H1 (cell line): ENCODE data around the gene LSG1. TPM values are rescaled to one million over a fixed set of nuclear protein-coding genes. Genes with fewer than 3 reads are reported as not detected.

Experiments
- BACH1 ChIP-seq: IDR thresholded peaks from 2 replicates; pipeline ENCODE4 v1.6.1; 2012; ENCODE audit warnings: low read length, improper control_type of control experiment
- CBX8 ChIP-seq: fragments of 300-800, 300-1000 bp; sonication (generic); IDR thresholded peaks from 2 replicates; pipeline ENCODE4 v1.7.1; 2016; ENCODE audit warnings: low read depth, low read length, borderline replicate concordance
- CHD1 ChIP-seq: IDR thresholded peaks from 2 replicates; pipeline ENCODE4 v1.6.1; 2012; ENCODE audit warnings: low read depth, low read length, improper control_type of control experiment
- CHD2 ChIP-seq: IDR thresholded peaks from 2 replicates; pipeline ENCODE4 v1.6.1; 2012; ENCODE audit warnings: low read length, improper control_type of control experiment
- CREB1 ChIP-seq: IDR thresholded peaks from 2 replicates; pipeline ENCODE4 v1.6.1; 2012; ENCODE audit warnings: inconsistent platforms
- EP300 ChIP-seq, 2 experiments: IDR thresholded peaks; 1 replicate in 1 of 2; 2 replicates in 1 of 2; pipeline ENCODE4 v1.6.1; 2011 to 2012; ENCODE audit warnings: low read depth in 2 of 2, low read length in 2 of 2, mild to moderate bottlenecking in 2 of 2, borderline replicate concordance in 1 of 2, inconsistent platforms in 1 of 2, moderate library complexity in 1 of 2
- GTF2F1 ChIP-seq: IDR thresholded peaks from 2 replicates; pipeline ENCODE4 v1.6.1; 2012; ENCODE audit warnings: low read depth, low read length, improper control_type of control experiment, borderline replicate concordance
- JUND ChIP-seq: IDR thresholded peaks from 2 replicates; pipeline ENCODE4 v1.6.1; 2011; ENCODE audit warnings: mild to moderate bottlenecking, improper control_type of control experiment, low read length
- NRF1 ChIP-seq: IDR thresholded peaks from 2 replicates; pipeline ENCODE4 v1.6.1; 2011; ENCODE audit warnings: mild to moderate bottlenecking, low read depth, low read length, improper control_type of control experiment
- RAD21 ChIP-seq, 2 experiments: IDR thresholded peaks in 1 of 2; conservative IDR thresholded peaks in 1 of 2; 2 replicates each; pipeline ENCODE4 v1.6.1; 2011; ENCODE audit warnings: low read depth in 2 of 2, low read length in 2 of 2, improper control_type of control experiment in 1 of 2, inconsistent platforms in 1 of 2, mild to moderate bottlenecking in 1 of 2, moderate library complexity in 1 of 2
- RFX5 ChIP-seq: IDR thresholded peaks from 2 replicates; pipeline ENCODE4 v1.6.1; 2011; ENCODE audit warnings: low read depth, low read length, improper control_type of control experiment, borderline replicate concordance
- RXRA ChIP-seq: IDR thresholded peaks from 2 replicates; pipeline ENCODE4 v1.6.1; 2011; ENCODE audit warnings: low read depth, mild to moderate bottlenecking, low read length, moderate library complexity; ENCODE audit not compliant: insufficient read depth
- SAP30 ChIP-seq: fragments of 300-600 bp; sonication (generic); IDR thresholded peaks from 2 replicates; pipeline ENCODE4 v1.7.1; 2012; ENCODE audit warnings: low read length, moderate library complexity, mild to moderate bottlenecking, inconsistent platforms; ENCODE audit not compliant: insufficient read depth, insufficient replicate concordance
- SIX5 ChIP-seq: IDR thresholded peaks from 2 replicates; pipeline ENCODE4 v1.6.1; 2011; ENCODE audit warnings: mild to moderate bottlenecking, low read depth, low read length
- SP1 ChIP-seq: IDR thresholded peaks from 2 replicates; pipeline ENCODE4 v1.6.1; 2011; ENCODE audit warnings: low read depth, low read length
- SP4 ChIP-seq: IDR thresholded peaks from 2 replicates; pipeline ENCODE4 v1.6.1; 2012; ENCODE audit warnings: low read length, inconsistent platforms
- SRF ChIP-seq: IDR thresholded peaks from 2 replicates; pipeline ENCODE4 v1.6.1; 2011; ENCODE audit warnings: mild to moderate bottlenecking, low read depth, low read length, moderate library complexity
- TBP ChIP-seq: IDR thresholded peaks from 2 replicates; pipeline ENCODE4 v1.6.1; 2011; ENCODE audit warnings: low read depth, low read length, improper control_type of control experiment
- TCF12 ChIP-seq: IDR thresholded peaks from 2 replicates; pipeline ENCODE4 v1.6.1; 2011; ENCODE audit warnings: low read depth, mild to moderate bottlenecking, low read length
- TEAD4 ChIP-seq: IDR thresholded peaks from 2 replicates; pipeline ENCODE4 v1.6.1; 2012; ENCODE audit warnings: low read depth, low read length, inconsistent platforms, mixed read lengths
- polyA plus RNA-seq, 7 experiments: library from polyadenylated mRNA; depleted of rRNA in 3 of 7; stranded (reverse) in 5 of 7; unstranded in 2 of 7; fragments of >200 nt in 5 of 7; fragments of 200-250 nt in 2 of 7; gene quantifications; 1 replicate in 5 of 7; 2 replicates in 1 of 7; 4 replicates in 1 of 7; pipeline versions ENCODE4 v1.2.1 to v1.2.3, GENCODE V29; 2011 to 2013; ENCODE audit warnings: missing spikeins in 2 of 7, mixed read lengths in 2 of 7
- total RNA-seq: library from RNA; stranded (reverse); fragmentation: NEBNext Ultra II Directional; extraction: Animal tissue kit (Norgen Biotek cat#: 25700); gene quantifications from 2 replicates; pipeline ENCODE4 v1.2.1, GENCODE V29; 2021
- TF ChIP-seq, protein P1 (sequence below): IDR thresholded peaks from 2 replicates; pipeline ENCODE4 v1.6.1; 2011; ENCODE audit warnings: low read length, improper control_type of control experiment
- TF ChIP-seq, protein P2 (sequence below): IDR thresholded peaks from 2 replicates; pipeline ENCODE4 v1.6.1; 2012; ENCODE audit warnings: inconsistent platforms
- TF ChIP-seq, protein P3 (sequence below): IDR thresholded peaks from 2 replicates; pipeline ENCODE4 v1.6.1; 2012; ENCODE audit warnings: inconsistent platforms

The LSG1 gene
- total and polyA plus RNA-seq, 2 of the 8 experiments (the other 6 are each of a cell fraction or from before 2014, with no cell fraction given): 23.7 to 47.6 TPM

DNA sequence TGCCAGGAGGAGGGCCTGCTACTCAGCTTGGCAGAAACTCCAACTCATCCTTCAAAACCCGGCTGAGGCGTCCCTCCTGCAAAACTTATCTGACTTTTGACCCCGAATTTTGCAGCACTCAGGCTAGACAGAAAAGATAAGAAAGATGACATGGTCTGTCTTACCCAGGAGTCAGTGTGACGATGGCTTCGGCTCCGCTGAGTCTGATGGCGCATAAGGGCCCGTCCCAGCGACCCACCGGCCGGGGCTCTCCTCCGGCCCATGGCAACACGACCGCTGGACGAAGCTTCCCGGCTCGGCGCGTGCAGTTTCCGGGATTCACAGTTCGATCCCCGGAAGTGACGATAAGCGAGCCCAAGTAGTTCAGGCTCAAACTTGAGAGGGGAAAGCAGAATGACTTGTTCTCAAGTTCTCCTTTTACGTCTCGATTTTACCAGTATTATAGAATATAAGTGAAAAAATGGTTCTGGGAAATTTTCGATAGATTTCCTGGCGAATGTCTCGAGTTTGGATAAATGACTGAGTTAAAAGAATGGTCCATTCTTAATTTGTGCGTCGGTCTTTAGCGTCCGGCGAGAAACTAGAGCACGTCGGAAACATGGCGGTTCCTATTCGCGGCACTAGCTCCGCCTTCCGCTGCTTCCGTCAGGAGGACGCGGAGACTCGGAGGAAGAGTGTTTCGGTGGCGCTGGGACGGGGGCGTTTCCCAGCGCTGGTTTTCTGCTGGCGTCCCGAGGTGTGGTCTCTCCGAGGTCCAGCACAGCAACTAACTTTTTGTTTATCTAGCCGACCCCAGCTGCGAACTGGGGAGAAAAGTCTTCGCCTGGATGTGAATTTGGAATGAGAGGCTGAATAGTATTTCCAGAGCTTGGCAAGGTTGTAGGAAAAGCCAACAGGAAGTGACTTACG lies at the start of gene LSG1 (continued):
- TF ChIP-seq EP300 (IDR thresholded peaks at IDR 0.05; ENCODE audit: borderline replicate concordance in 1 of 2, low read depth in 2 of 2, low read length in 2 of 2) (peak in 1 of 2 experiments; percentile 95; a peak in 2 of 3 replicates), SP1 (peak; percentile 90), RAD21 (IDR thresholded peaks at IDR 0.05 in 1 of 2, conservative IDR thresholded peaks at IDR 0.05 in 1 of 2; ENCODE audit: low read depth in 2 of 2, low read length in 2 of 2) (no peak), SIX5 (peak; percentile 63), SP4 (peak; percentile 93), TEAD4 (no peak), GTF2F1 (no peak), CREB1 (peak; percentile 91), JUND (peak; percentile 92), SAP30 (peak; percentile 95), CBX8 (no peak), BACH1 (no peak), SRF (no peak), NRF1 (no peak), TBP (peak; percentile 47; the same call in 1 of the 2 replicates), RFX5 (no peak), TCF12 (no peak), CHD1 (peak; percentile 89), CHD2 (peak; percentile 61), RXRA (no peak)
- TF ChIP-seq, protein P1, sequence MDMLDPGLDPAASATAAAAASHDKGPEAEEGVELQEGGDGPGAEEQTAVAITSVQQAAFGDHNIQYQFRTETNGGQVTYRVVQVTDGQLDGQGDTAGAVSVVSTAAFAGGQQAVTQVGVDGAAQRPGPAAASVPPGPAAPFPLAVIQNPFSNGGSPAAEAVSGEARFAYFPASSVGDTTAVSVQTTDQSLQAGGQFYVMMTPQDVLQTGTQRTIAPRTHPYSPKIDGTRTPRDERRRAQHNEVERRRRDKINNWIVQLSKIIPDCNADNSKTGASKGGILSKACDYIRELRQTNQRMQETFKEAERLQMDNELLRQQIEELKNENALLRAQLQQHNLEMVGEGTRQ: no peak
- TF ChIP-seq, protein P2, sequence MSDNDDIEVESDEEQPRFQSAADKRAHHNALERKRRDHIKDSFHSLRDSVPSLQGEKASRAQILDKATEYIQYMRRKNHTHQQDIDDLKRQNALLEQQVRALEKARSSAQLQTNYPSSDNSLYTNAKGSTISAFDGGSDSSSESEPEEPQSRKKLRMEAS: peak; percentile 87
- TF ChIP-seq, protein P3, sequence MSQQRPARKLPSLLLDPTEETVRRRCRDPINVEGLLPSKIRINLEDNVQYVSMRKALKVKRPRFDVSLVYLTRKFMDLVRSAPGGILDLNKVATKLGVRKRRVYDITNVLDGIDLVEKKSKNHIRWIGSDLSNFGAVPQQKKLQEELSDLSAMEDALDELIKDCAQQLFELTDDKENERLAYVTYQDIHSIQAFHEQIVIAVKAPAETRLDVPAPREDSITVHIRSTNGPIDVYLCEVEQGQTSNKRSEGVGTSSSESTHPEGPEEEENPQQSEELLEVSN: peak; percentile 64
